Sigmoid colon (tissue), 7 donors: ENCODE measurements around the gene SIAE. TPM values are rescaled to one million over a fixed set of nuclear protein-coding genes. Genes with fewer than 3 reads are reported as not detected.

Experiments
- DNase-seq: peaks from one replicate; pipeline ENCODE4 v3.0.0-alpha.2; 2019
- H3K27ac ChIP-seq, 4 donors: fragments of 200-600 bp; sonication (generic); one replicate each; pipeline ENCODE4 v1.5.1; 2016 to 2019; ENCODE audit warnings: mild to moderate bottlenecking in 1 of 4
- H3K27me3 ChIP-seq, 3 donors: fragments of 200-600 bp; sonication (generic); one replicate each; pipeline ENCODE4 v1.5.1; 2019; ENCODE audit warnings: mild to moderate bottlenecking in 1 of 3
- H3K36me3 ChIP-seq, 4 donors: fragments of 200-600 bp; sonication (generic); one replicate each; pipeline ENCODE4 v1.5.1; 2016 to 2019
- H3K4me1 ChIP-seq, 4 donors: fragments of 200-600 bp; sonication (generic); one replicate each; pipeline ENCODE4 v1.5.1; 2017 to 2019
- H3K4me3 ChIP-seq, 4 donors: fragments of 200-600 bp; sonication (generic); one replicate each; pipeline ENCODE4 v1.5.1; 2017 to 2019; ENCODE audit warnings: mild to moderate bottlenecking in 2 of 4, moderate library complexity in 1 of 4
- H3K9me3 ChIP-seq, 4 donors: fragments of 200-600 bp in 3 of 4; sonication (generic) in 3 of 4; one replicate each; pipeline versions ENCODE4 v1.5.1 to v1.6.1; 2013 to 2019
- CTCF ChIP-seq, 4 experiments: fragments of 450-650 bp in 3 of 4; fragments of 200-600 bp in 1 of 4; IDR thresholded peaks; one replicate each; pipeline ENCODE4 v1.5.1; 2016 to 2019; ENCODE audit warnings: antibody characterized with exemption in 4 of 4, mild to moderate bottlenecking in 3 of 4, moderate library complexity in 2 of 4
- EP300 ChIP-seq, 4 donors: sonication (generic); formaldehyde crosslinking; IDR thresholded peaks; one replicate each; pipeline ENCODE4 v1.6.1; 2017; ENCODE audit warnings: antibody characterized with exemption in 4 of 4
- POLR2A ChIP-seq, 2 donors: fragments of 450-650 bp; IDR thresholded peaks; one replicate each; pipeline ENCODE4 v1.6.1; 2016; ENCODE audit warnings: antibody characterized with exemption in 2 of 2, mild to moderate bottlenecking in 2 of 2, moderate library complexity in 2 of 2
- POLR2AphosphoS5 ChIP-seq, 4 donors: sonication (generic); formaldehyde crosslinking; IDR thresholded peaks; one replicate each; pipeline ENCODE4 v1.6.1; 2017; ENCODE audit warnings: antibody characterized with exemption in 4 of 4
- WGBS, 2 donors: extraction: QIAGEN DNeasy Blood & Tissue Kit; methylation state at CpG; one replicate each; pipeline ENCODE4 v1.1.7; 2013; 5-methylcytosine and 5-hydroxymethylcytosine counted together
- intact Hi-C: fragments of 100-400 bp; cut with DNase I; formaldehyde crosslinking; loops from one replicate; pipeline ENCODE4 v1.15.1; 2023
- polyA plus RNA-seq, 3 donors: library from polyadenylated mRNA; stranded (reverse); fragments of 200-250 nt; gene quantifications; one replicate each; pipeline ENCODE4 v1.2.3, GENCODE V29; 2013
- total RNA-seq, 4 donors: library from RNA; depleted of rRNA; stranded (reverse); fragments of >200 nt; gene quantifications; one replicate each; pipeline ENCODE4 v1.1.0, GENCODE V29; 2016
- donor health status: healthy with polysubstance abuse.
- donor health status: Bipolar disorder and iron deficiency.
- donor health status: healthy.

SIAE gene
- total and polyA plus RNA-seq, 7 donors, result 2.5 to 62.2 (median 7.2) TPM

GRCh38 chr11:124672536-124673215, 863 bp downstream of the SIAE start:
- no peak for TF ChIP-seq CTCF (IDR thresholded peaks at IDR 0.05)
- no peak for TF ChIP-seq POLR2AphosphoS5 (IDR thresholded peaks at IDR 0.05)
- TF ChIP-seq POLR2A (IDR thresholded peaks at IDR 0.05), result no peak
- no peak for TF ChIP-seq EP300 (IDR thresholded peaks at IDR 0.05)
- intact Hi-C loops, result loop anchor here (2.0 to 10.0 kb wide), 3 partner anchors 50 to 202 kb away; partner anchors contain the start of genes NRGN and TBRG1
- Histone ChIP-seq H3K27me3 (no peaks in the 10 kb centered on the region), H3K9me3 (no peaks in the 10 kb centered on the region), H3K27ac (peak overlapping the region; percentile 79 to 87 (median 86)), H3K4me3 (peak overlapping the region; percentile 60 to 82 (median 72)), H3K4me1 (peaks cover 0 to 17% (median 12%) of the 10 kb centered on the region in 4 donors), H3K36me3 (no peaks in the 10 kb centered on the region)
- 9 to 47% methylated on average over 7 of the region's 7 CpGs for WGBS, 2 donors
- DNase-seq, result no peak

GRCh38 chr11:124670732-124671131, 2.8 kb downstream of the SIAE start:
- Histone ChIP-seq H3K9me3 (no peaks in the 10 kb centered on the region), H3K36me3 (peaks cover 0 to 3% (median 0%) of the 10 kb centered on the region in 4 donors), H3K4me3 (no peak overlapping the region), H3K4me1 (peaks cover 0 to 17% (median 12%) of the 10 kb centered on the region in 4 donors), H3K27me3 (no peaks in the 10 kb centered on the region), H3K27ac (no peak overlapping the region)
- no peak for DNase-seq
- intact Hi-C loops, result loop anchor here (5.0 to 10.0 kb wide), 2 partner anchors 48 to 204 kb away; partner anchors contain the start of gene TBRG1
- WGBS, 2 donors, result 38 to 68% methylated on average over 3 of the region's 3 CpGs
- TF ChIP-seq POLR2AphosphoS5 (IDR thresholded peaks at IDR 0.05), result no peak
- TF ChIP-seq CTCF (IDR thresholded peaks at IDR 0.05), result no peak
- no peak for TF ChIP-seq EP300 (IDR thresholded peaks at IDR 0.05)
- TF ChIP-seq POLR2A (IDR thresholded peaks at IDR 0.05), result no peak

DNA sequence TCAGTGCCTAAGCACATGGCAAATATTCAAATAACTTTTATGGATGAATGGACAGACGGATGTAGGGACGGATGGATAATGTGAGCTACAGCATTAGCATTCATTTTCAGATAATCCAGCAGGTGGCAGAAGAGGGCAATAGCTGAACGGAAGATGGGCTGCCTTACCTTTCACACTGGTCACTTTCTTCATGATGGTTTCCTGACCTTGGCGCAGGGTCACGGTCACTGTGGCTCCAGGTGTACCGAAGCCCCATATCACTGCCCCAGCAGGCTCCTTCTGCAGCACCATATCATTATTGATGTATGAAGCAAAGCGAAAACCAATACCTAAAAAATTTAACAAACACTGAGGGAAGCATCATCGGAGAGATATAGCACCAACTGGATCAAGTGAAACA, 4.3 kb downstream of the SIAE start:
- no peak overlapping the region for H3K27ac ChIP-seq
- intact Hi-C loops, result loop anchor here (1.0 to 2.0 kb wide), 3 partner anchors 94 to 286 kb away; partner anchors contain the start of genes CCDC15 and ESAM
- H3K4me1 ChIP-seq, result peaks cover 0 to 13% (median 8%) of the 10 kb centered on the region in 4 donors
- peaks cover 0 to 14% (median 0%) of the 10 kb centered on the region in 4 donors for H3K36me3 ChIP-seq
- H3K27me3 ChIP-seq, result no peaks in the 10 kb centered on the region
- no peaks in the 10 kb centered on the region for H3K9me3 ChIP-seq
- no peak for DNase-seq
- no peak overlapping the region for H3K4me3 ChIP-seq
- no peak for TF ChIP-seq POLR2A (IDR thresholded peaks at IDR 0.05)
- no peak for TF ChIP-seq POLR2AphosphoS5 (IDR thresholded peaks at IDR 0.05)
- TF ChIP-seq CTCF (IDR thresholded peaks at IDR 0.05), result peak; percentile 67 to 81 (median 70)
- WGBS, 2 donors, result 26 to 28% methylated on average over 8 of the region's 8 CpGs

DNA sequence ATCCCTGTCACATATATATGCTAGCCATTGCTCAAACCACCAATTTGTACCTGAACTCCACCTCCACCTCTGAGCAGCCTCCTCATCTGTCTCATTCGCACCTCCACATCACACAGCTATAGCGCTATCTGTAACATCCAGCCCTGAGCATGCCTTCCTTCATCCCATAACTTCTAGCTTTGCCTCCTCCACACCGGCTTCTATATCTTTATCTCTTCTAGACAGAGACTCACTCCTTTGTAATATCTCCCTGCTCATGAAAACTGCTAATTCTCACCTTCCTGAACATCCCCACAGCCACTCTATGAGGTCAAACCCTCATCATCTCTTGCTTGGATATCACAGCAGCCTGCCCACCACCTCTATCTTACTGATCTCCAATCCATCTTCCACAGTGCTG, 5.9 kb downstream of the SIAE start:
- H3K36me3 ChIP-seq, result peaks cover 0 to 14% (median 0%) of the 10 kb centered on the region in 4 donors

More for the DNA sequence above, 5.9 kb downstream of the SIAE start:
- H3K4me1 ChIP-seq, result peaks cover 0 to under 1% (median under 1%) of the 10 kb centered on the region in 4 donors
- 97 to 99% methylated on average over 3 of the region's 3 CpGs for WGBS, 2 donors
- intact Hi-C loops, result no loop called here
- DNase-seq, result no peak
- H3K27me3 ChIP-seq, result no peaks in the 10 kb centered on the region
- H3K9me3 ChIP-seq, result no peaks in the 10 kb centered on the region
- no peak overlapping the region for H3K27ac ChIP-seq
- H3K4me3 ChIP-seq, result no peak overlapping the region
- TF ChIP-seq EP300 (IDR thresholded peaks at IDR 0.05), result no peak
- TF ChIP-seq POLR2A (IDR thresholded peaks at IDR 0.05), result no peak
- no peak for TF ChIP-seq POLR2AphosphoS5 (IDR thresholded peaks at IDR 0.05)
- TF ChIP-seq CTCF (IDR thresholded peaks at IDR 0.05), result no peak
